HepG2 (cell line): ENCODE measurements around the gene HECTD1. TPM values are rescaled to one million over a fixed set of nuclear protein-coding genes. Genes with fewer than 3 reads are reported as not detected.

Source experiments
- EHMT2 ChIP-seq: fragments of 200-600 bp; sonication (generic); IDR thresholded peaks from 2 replicates; pipeline ENCODE4 v1.7.0; 2017; ENCODE audit warnings: antibody characterized with exemption, low read depth, low read length, borderline replicate concordance
- NFATC3 ChIP-seq: sonication (generic); formaldehyde crosslinking; IDR thresholded peaks from 2 replicates; pipeline ENCODE4 v1.5.1; 2020; ENCODE audit warnings: mild to moderate bottlenecking, missing genetic modification reagents
- NFYB ChIP-seq: sonication (generic); formaldehyde crosslinking; IDR thresholded peaks from 2 replicates; pipeline ENCODE4 v1.4.0; 2020; ENCODE audit warnings: missing genetic modification reagents
- SNAPC2 ChIP-seq: sonication (generic); formaldehyde crosslinking; IDR thresholded peaks from 2 replicates; pipeline ENCODE4 v1.8.1; 2022; ENCODE audit warnings: mild to moderate bottlenecking, missing genetic modification reagents
- ZBTB3 ChIP-seq: sonication (generic); formaldehyde crosslinking; IDR thresholded peaks from 2 replicates; pipeline ENCODE4 v1.4.0; 2020; ENCODE audit warnings: low read depth, mild to moderate bottlenecking, moderate library complexity, missing genetic modification reagents, borderline replicate concordance
- ZFP1 ChIP-seq: IDR thresholded peaks from 2 replicates; pipeline ENCODE4 v1.6.1; 2016
- ZNF232 ChIP-seq: sonication (generic); formaldehyde crosslinking; IDR thresholded peaks from 2 replicates; pipeline ENCODE4 v1.4.0; 2020; ENCODE audit warnings: missing genetic modification reagents, borderline replicate concordance
- ZNF441 ChIP-seq: sonication (generic); formaldehyde crosslinking; IDR thresholded peaks from 2 replicates; pipeline ENCODE4 v1.7.0; 2021; ENCODE audit warnings: missing genetic modification reagents, borderline replicate concordance
- ZNF468 ChIP-seq: sonication (generic); formaldehyde crosslinking; IDR thresholded peaks from 2 replicates; pipeline ENCODE4 v1.8.0; 2022; ENCODE audit warnings: mild to moderate bottlenecking, moderate library complexity, missing genetic modification reagents
- ZNF567 ChIP-seq: sonication (generic); formaldehyde crosslinking; IDR thresholded peaks from 2 replicates; pipeline ENCODE4 v1.8.1; 2023; ENCODE audit warnings: mild to moderate bottlenecking, missing genetic modification reagents, borderline replicate concordance
- ZNF780A ChIP-seq: sonication (generic); formaldehyde crosslinking; IDR thresholded peaks from 2 replicates; pipeline ENCODE4 v1.8.0; 2022; ENCODE audit warnings: mild to moderate bottlenecking, missing genetic modification reagents, moderate library complexity
- polyA plus RNA-seq, 8 experiments: library from polyadenylated mRNA; depleted of rRNA in 3 of 8; stranded (reverse) in 7 of 8; unstranded in 1 of 8; fragments of >200 nt; fragmentation: Illumina TruSeq in 4 of 8; extraction: Trizol in 4 of 8; gene quantifications; 2 replicates each; pipeline versions ENCODE4 v1.2.1 to v1.2.3, GENCODE V29; 2011 to 2016; ENCODE audit warnings: low read depth in 4 of 8, missing spikeins in 1 of 8, mixed read lengths in 1 of 8; ENCODE audit not compliant: insufficient read depth in 1 of 8
- total RNA-seq, 5 experiments: library from RNA; depleted of rRNA; stranded (reverse); fragments of >200 nt; fragmentation: Illumina TruSeq; extraction: Trizol; gene quantifications; 2 replicates each; pipeline ENCODE4 v1.2.3, GENCODE V29; 2016; ENCODE audit warnings: low read depth in 1 of 5
- TF ChIP-seq, protein P1 (sequence below): sonication (generic); formaldehyde crosslinking; IDR thresholded peaks from 2 replicates; pipeline ENCODE4 v1.4.0; 2020; ENCODE audit warnings: missing genetic modification reagents
- TF ChIP-seq, protein P2 (sequence below): sonication (generic); formaldehyde crosslinking; IDR thresholded peaks from 2 replicates; pipeline ENCODE4 v1.8.0; 2022; ENCODE audit warnings: mild to moderate bottlenecking, missing genetic modification reagents
- TF ChIP-seq, protein P3 (sequence below): sonication (generic); formaldehyde crosslinking; IDR thresholded peaks from 2 replicates; pipeline ENCODE4 v1.5.1; 2020; ENCODE audit warnings: missing genetic modification reagents, mild to moderate bottlenecking, borderline replicate concordance
- TF ChIP-seq, protein P4 (sequence below): sonication (generic); formaldehyde crosslinking; IDR thresholded peaks from 2 replicates; pipeline ENCODE4 v1.8.0; 2022; ENCODE audit warnings: mild to moderate bottlenecking, missing genetic modification reagents, moderate library complexity
- TF ChIP-seq, protein P5 (sequence below): IDR thresholded peaks from 2 replicates; pipeline ENCODE4 v1.6.1; 2016; ENCODE audit warnings: mild to moderate bottlenecking
- TF ChIP-seq, protein P6 (sequence below): sonication (generic); formaldehyde crosslinking; IDR thresholded peaks from 2 replicates; pipeline ENCODE4 v1.4.0; 2020; ENCODE audit warnings: missing genetic modification reagents
- TF ChIP-seq, protein P7 (sequence below): sonication (generic); formaldehyde crosslinking; IDR thresholded peaks from 2 replicates; pipeline ENCODE4 v1.8.1; 2023; ENCODE audit warnings: missing genetic modification reagents, inconsistent platforms, borderline replicate concordance

HECTD1 gene
- total and polyA plus RNA-seq, 2 of the 13 experiments (the other 11 are each of a cell fraction or from before 2014, with no cell fraction given) = 312 to 560 TPM

DNA sequence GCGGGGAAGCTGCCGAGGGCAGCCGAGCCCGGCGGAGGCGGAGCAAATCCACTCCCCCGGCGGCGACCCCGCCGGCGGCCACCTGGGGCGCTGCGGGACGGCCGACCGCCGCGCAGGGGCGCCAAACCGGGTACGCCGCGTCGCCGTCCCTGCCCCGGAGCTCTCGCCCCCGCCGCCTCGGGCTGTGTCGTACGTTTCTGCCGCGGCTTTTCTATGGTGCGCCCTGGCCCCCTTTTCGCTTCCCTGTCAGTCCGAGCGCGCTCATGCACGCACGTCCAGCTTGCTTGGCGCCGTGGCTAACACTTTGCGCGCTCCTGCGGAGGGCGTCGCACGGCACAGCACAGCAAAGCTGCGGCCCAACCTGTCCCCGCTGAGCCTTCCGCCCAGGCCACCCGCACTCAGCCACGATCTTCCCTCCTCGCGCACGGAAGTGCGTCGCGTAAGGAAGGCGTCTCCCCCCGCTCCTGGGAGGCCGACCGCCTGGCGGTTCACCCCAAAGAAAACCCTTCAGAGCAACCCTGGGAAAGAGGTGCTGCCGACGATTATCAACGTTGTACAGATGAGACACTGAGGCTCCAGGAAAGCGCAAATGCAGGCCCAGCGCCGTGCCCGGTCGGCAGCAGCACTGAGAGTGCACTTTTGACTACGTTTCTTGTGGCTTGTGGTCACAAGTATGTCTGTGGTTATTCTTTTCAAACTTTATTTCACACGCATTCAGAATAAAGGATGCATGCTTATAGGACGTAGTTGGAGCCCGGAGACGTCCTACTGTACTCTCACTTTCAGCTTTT lies at the start of gene HECTD1 (continued):
- TF ChIP-seq, protein P1, sequence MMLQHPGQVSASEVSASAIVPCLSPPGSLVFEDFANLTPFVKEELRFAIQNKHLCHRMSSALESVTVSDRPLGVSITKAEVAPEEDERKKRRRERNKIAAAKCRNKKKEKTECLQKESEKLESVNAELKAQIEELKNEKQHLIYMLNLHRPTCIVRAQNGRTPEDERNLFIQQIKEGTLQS (CRISPR knock-in tag) = peak; percentile 80; the same call in 1 of the 2 replicates
- peak; percentile 97; the same call in 1 of the 2 replicates for TF ChIP-seq SNAPC2
- peak; percentile 96 for TF ChIP-seq ZNF441 (CRISPR knock-in tag)
- peak; percentile 99 for TF ChIP-seq ZNF232 (CRISPR knock-in tag)
- TF ChIP-seq, protein P2, sequence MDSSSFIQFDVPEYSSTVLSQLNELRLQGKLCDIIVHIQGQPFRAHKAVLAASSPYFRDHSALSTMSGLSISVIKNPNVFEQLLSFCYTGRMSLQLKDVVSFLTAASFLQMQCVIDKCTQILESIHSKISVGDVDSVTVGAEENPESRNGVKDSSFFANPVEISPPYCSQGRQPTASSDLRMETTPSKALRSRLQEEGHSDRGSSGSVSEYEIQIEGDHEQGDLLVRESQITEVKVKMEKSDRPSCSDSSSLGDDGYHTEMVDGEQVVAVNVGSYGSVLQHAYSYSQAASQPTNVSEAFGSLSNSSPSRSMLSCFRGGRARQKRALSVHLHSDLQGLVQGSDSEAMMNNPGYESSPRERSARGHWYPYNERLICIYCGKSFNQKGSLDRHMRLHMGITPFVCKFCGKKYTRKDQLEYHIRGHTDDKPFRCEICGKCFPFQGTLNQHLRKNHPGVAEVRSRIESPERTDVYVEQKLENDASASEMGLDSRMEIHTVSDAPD = peak; percentile 95; the same call in 1 of the 2 replicates
- TF ChIP-seq, protein P3, sequence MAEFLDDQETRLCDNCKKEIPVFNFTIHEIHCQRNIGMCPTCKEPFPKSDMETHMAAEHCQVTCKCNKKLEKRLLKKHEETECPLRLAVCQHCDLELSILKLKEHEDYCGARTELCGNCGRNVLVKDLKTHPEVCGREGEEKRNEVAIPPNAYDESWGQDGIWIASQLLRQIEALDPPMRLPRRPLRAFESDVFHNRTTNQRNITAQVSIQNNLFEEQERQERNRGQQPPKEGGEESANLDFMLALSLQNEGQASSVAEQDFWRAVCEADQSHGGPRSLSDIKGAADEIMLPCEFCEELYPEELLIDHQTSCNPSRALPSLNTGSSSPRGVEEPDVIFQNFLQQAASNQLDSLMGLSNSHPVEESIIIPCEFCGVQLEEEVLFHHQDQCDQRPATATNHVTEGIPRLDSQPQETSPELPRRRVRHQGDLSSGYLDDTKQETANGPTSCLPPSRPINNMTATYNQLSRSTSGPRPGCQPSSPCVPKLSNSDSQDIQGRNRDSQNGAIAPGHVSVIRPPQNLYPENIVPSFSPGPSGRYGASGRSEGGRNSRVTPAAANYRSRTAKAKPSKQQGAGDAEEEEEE = peak; percentile 99
- TF ChIP-seq ZNF468 = peak; percentile 99
- peak; percentile 94 for TF ChIP-seq ZBTB3 (CRISPR knock-in tag)
- TF ChIP-seq, protein P4, sequence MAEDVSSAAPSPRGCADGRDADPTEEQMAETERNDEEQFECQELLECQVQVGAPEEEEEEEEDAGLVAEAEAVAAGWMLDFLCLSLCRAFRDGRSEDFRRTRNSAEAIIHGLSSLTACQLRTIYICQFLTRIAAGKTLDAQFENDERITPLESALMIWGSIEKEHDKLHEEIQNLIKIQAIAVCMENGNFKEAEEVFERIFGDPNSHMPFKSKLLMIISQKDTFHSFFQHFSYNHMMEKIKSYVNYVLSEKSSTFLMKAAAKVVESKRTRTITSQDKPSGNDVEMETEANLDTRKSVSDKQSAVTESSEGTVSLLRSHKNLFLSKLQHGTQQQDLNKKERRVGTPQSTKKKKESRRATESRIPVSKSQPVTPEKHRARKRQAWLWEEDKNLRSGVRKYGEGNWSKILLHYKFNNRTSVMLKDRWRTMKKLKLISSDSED (CRISPR knock-in tag) = peak; percentile 97
- TF ChIP-seq, protein P5, sequence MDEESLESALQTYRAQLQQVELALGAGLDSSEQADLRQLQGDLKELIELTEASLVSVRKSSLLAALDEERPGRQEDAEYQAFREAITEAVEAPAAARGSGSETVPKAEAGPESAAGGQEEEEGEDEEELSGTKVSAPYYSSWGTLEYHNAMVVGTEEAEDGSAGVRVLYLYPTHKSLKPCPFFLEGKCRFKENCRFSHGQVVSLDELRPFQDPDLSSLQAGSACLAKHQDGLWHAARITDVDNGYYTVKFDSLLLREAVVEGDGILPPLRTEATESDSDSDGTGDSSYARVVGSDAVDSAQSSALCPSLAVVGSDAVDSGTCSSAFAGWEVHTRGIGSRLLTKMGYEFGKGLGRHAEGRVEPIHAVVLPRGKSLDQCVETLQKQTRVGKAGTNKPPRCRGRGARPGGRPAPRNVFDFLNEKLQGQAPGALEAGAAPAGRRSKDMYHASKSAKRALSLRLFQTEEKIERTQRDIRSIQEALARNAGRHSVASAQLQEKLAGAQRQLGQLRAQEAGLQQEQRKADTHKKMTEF (CRISPR knock-in tag) = peak; percentile 99
- TF ChIP-seq NFATC3 (CRISPR knock-in tag) = peak; percentile 100
- TF ChIP-seq NFYB (CRISPR knock-in tag) = peak; percentile 69
- peak; percentile 92 for TF ChIP-seq ZNF567 (CRISPR knock-in tag)
- TF ChIP-seq, protein P6, sequence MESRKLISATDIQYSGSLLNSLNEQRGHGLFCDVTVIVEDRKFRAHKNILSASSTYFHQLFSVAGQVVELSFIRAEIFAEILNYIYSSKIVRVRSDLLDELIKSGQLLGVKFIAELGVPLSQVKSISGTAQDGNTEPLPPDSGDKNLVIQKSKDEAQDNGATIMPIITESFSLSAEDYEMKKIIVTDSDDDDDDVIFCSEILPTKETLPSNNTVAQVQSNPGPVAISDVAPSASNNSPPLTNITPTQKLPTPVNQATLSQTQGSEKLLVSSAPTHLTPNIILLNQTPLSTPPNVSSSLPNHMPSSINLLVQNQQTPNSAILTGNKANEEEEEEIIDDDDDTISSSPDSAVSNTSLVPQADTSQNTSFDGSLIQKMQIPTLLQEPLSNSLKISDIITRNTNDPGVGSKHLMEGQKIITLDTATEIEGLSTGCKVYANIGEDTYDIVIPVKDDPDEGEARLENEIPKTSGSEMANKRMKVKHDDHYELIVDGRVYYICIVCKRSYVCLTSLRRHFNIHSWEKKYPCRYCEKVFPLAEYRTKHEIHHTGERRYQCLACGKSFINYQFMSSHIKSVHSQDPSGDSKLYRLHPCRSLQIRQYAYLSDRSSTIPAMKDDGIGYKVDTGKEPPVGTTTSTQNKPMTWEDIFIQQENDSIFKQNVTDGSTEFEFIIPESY = peak; percentile 90
- TF ChIP-seq, protein P7, sequence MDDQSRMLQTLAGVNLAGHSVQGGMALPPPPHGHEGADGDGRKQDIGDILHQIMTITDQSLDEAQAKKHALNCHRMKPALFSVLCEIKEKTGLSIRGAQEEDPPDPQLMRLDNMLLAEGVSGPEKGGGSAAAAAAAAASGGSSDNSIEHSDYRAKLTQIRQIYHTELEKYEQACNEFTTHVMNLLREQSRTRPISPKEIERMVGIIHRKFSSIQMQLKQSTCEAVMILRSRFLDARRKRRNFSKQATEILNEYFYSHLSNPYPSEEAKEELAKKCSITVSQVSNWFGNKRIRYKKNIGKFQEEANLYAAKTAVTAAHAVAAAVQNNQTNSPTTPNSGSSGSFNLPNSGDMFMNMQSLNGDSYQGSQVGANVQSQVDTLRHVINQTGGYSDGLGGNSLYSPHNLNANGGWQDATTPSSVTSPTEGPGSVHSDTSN (CRISPR knock-in tag) = no peak; the same call in 1 of the 2 replicates
- peak; percentile 99 for TF ChIP-seq ZNF780A
- TF ChIP-seq ZFP1 (CRISPR knock-in tag) = peak; percentile 95; the same call in 1 of the 2 replicates
- no peak for TF ChIP-seq EHMT2
